ENCODE measurements around the gene TAF3.
A peak's percentile ranks its signal among the peaks of the same experiment; 100 is the strongest.

Gene TAF3

GRCh38 chr10:8058274-8059111 lies 240.2 kb downstream of the TAF3 start:
- Histone ChIP-seq H3K27me3 (ENCODE audit: low read depth, low read length) (peaks cover 72% of the 10 kb centered on the region), H3K36me3 (ENCODE audit: control insufficient read depth in 1 of 2, insufficient read depth in 2 of 2, low read length in 2 of 2) (no peaks in the 10 kb centered on the region)

GRCh38 chr10:8059191-8059936 lies 241.1 kb downstream of the TAF3 start:
- Histone ChIP-seq H3K9me3 (ENCODE audit: control insufficient read depth in 1 of 2, low read length in 2 of 2) (no peaks in the 10 kb centered on the region), H3K4me3 (ENCODE audit: low read depth in 1 of 2, low read length in 2 of 2) (no peak overlapping the region), H3K36me3 (ENCODE audit: control insufficient read depth in 1 of 2, insufficient read depth in 2 of 2, low read length in 2 of 2) (no peaks in the 10 kb centered on the region), H3K27ac (ENCODE audit: low read length) (no peak overlapping the region), H3K27me3 (ENCODE audit: low read depth, low read length) (peaks cover 69% of the 10 kb centered on the region), H3K4me1 (ENCODE audit: control insufficient read depth in 1 of 2, insufficient read depth in 2 of 2, low read length in 2 of 2) (peaks cover 0 to 20% of the 10 kb centered on the region in 2 donors)

More at GRCh38 chr10:8058274-8059111, 240.2 kb downstream of the TAF3 start:
- Histone ChIP-seq H3K27ac (ENCODE audit: low read length) (no peak overlapping the region), H3K9me3 (ENCODE audit: control insufficient read depth in 1 of 2, low read length in 2 of 2) (no peaks in the 10 kb centered on the region), H3K4me1 (ENCODE audit: control insufficient read depth in 1 of 2, insufficient read depth in 2 of 2, low read length in 2 of 2) (peaks cover 0 to 29% of the 10 kb centered on the region in 2 donors), H3K4me3 (ENCODE audit: low read depth in 1 of 2, low read length in 2 of 2) (no peak overlapping the region)

- Histone ChIP-seq H3K27me3 (ENCODE audit: low read depth, low read length) (peaks cover 62% of the 10 kb centered on the region), H3K36me3 (ENCODE audit: control insufficient read depth in 1 of 2, insufficient read depth in 2 of 2, low read length in 2 of 2) (no peaks in the 10 kb centered on the region), H3K4me3 (ENCODE audit: low read depth in 1 of 2, low read length in 2 of 2) (peak overlapping the region in 1 of 2 donors; percentile 16), H3K4me1 (ENCODE audit: control insufficient read depth in 1 of 2, insufficient read depth in 2 of 2, low read length in 2 of 2) (peaks cover 0 to 12% of the 10 kb centered on the region in 2 donors), H3K9me3 (ENCODE audit: control insufficient read depth in 1 of 2, low read length in 2 of 2) (no peaks in the 10 kb centered on the region), H3K27ac (ENCODE audit: low read length) (no peak overlapping the region)
Measured at GRCh38 chr10:8060010-8060703, 241.9 kb downstream of the TAF3 start.

DNA sequence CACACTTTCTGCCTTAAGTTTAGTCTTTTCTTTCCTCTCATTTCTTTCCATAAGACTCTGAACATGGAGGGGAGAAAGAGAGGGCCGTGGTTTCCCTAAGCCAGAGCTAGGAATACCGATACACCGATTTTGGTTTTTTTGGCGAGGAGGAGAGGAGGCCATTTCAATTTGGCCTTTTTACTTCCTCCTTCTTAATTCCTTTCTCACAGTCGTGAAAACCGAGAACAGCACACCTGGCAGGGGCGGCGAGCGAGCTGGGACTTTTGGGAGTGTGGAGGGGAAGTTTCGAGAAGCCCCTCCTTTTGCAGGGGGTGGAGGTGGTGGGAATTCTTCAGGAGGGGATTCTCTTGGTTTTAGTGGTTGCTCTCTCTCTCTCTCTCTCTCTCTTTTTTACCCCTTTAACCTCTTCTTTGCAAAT lies 242.4 kb downstream of the TAF3 start:
- peak overlapping the region in 1 of 2 donors; percentile 16 for H3K4me3 ChIP-seq (ENCODE audit: low read depth in 1 of 2, low read length in 2 of 2)
- H3K9me3 ChIP-seq (ENCODE audit: control insufficient read depth in 1 of 2, low read length in 2 of 2), result no peaks in the 10 kb centered on the region
- no peaks in the 10 kb centered on the region for H3K36me3 ChIP-seq (ENCODE audit: control insufficient read depth in 1 of 2, insufficient read depth in 2 of 2, low read length in 2 of 2)
- H3K27ac ChIP-seq (ENCODE audit: low read length), result no peak overlapping the region
- H3K4me1 ChIP-seq (ENCODE audit: control insufficient read depth in 1 of 2, insufficient read depth in 2 of 2, low read length in 2 of 2), result peaks cover 0 to 6% of the 10 kb centered on the region in 2 donors
- peaks cover 56% of the 10 kb centered on the region for H3K27me3 ChIP-seq (ENCODE audit: low read depth, low read length)

DNA sequence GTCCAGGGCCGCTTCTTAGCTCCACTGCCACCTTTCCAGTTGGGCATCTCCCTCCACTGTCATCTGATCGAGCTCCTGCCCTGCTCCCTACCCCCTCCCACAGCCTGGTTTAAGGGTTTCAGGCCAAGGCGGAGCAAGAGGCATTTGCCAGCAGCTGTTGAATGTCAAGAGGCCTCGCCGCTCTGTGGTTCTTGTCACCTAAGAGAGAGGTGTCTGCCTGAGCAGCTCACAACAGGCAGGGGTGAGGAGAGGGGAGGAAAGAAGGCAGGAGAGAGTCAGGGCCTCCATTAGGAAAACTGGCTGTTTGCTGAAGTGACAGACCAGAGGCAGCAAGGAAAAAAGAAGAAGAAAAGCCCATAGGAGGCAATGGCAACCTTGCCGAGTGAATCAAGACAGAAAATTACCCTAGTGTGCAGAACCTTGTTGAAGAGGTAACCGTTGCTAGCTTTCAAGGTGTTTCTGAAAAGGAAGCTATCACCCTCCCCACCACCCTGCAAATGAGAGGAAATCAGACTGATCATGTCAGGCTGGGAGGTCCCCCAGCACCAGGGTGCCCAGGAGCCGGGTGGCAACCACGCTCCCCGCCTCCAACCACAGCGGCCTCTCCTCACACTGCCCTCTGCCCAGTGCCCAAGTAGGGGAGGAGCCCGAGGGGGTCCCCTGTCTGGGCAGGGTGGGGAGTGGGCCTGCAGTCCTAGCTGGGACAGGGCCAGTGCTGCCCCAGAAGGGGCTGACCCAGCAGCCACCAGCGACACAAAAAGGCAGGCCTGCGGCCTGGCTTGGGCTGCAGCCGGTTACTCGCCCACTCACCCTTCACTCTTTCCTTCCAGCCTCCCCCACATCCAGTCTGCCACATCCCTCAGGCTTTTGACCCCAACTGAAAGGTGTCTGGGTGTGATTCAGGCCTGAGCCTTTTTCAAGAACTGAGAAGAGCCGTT lies 243.2 kb downstream of the TAF3 start:
- no peak overlapping the region for H3K4me3 ChIP-seq (ENCODE audit: low read depth in 1 of 2, low read length in 2 of 2)
- H3K36me3 ChIP-seq (ENCODE audit: control insufficient read depth in 1 of 2, insufficient read depth in 2 of 2, low read length in 2 of 2), result no peaks in the 10 kb centered on the region
- H3K4me1 ChIP-seq (ENCODE audit: control insufficient read depth in 1 of 2, insufficient read depth in 2 of 2, low read length in 2 of 2), result peaks cover 0 to 3% of the 10 kb centered on the region in 2 donors
- H3K27ac ChIP-seq (ENCODE audit: low read length), result no peak overlapping the region
- no peaks in the 10 kb centered on the region for H3K9me3 ChIP-seq (ENCODE audit: control insufficient read depth in 1 of 2, low read length in 2 of 2)
- peaks cover 50% of the 10 kb centered on the region for H3K27me3 ChIP-seq (ENCODE audit: low read depth, low read length)

DNA sequence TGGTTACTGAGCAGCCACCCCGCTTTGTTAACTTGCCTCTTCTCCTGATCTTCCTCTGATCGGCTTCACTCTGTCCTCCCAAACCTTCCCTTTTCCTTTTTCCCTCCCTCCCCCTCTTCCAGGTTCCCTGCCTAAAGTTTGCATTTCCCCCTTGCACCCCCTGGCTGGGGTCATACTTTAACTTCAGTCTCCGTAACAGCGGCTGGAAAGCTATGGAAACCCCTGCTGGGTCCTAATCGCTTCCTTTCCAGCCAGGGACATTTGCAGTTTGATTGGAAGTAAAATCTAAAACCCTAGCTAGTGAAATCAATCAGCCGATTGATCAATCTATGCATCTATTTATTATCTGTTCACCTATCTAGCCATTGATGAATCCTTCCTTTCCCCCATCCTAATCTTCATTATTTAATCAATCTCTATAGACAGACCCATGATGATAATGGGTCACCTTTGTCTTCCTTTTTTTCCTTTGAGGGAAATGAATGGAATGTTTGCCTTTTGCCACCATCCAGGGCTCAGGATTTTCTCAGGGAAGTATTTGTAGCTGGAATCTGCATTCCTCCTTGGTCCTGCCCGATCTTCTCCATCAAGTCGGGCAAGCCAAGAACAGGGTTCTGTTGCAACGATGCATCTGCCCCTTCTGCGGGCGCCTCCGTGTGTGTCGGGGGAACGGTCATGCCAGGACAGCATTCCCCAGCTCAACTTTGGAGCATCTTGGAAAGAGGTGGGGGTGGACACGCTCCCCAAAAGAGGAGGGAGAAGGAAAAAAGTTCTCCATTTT lies 245.0 kb downstream of the TAF3 start:
- H3K4me1 ChIP-seq (ENCODE audit: control insufficient read depth in 1 of 2, insufficient read depth in 2 of 2, low read length in 2 of 2), result peaks cover 0 to 3% of the 10 kb centered on the region in 2 donors
- no peaks in the 10 kb centered on the region for H3K36me3 ChIP-seq (ENCODE audit: control insufficient read depth in 1 of 2, insufficient read depth in 2 of 2, low read length in 2 of 2)
- peaks cover 38% of the 10 kb centered on the region for H3K27me3 ChIP-seq (ENCODE audit: low read depth, low read length)
- no peak overlapping the region for H3K4me3 ChIP-seq (ENCODE audit: low read depth in 1 of 2, low read length in 2 of 2)
- no peak overlapping the region for H3K27ac ChIP-seq (ENCODE audit: low read length)
- H3K9me3 ChIP-seq (ENCODE audit: control insufficient read depth in 1 of 2, low read length in 2 of 2), result no peaks in the 10 kb centered on the region

DNA sequence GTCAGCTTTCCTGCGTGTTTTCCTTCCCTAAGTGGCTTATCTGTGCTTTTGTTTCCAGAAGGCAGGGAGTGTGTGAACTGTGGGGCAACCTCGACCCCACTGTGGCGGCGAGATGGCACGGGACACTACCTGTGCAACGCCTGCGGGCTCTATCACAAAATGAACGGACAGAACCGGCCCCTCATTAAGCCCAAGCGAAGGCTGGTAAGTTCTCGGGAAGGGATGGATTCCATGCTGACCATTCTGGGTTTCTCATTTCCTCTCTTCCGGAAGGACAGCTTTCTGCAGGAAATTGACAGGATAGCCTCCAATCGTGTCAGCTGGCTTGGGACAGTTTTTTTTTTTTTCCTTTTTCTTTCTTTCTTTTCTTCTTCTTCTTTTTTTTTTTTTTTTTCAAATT lies 245.6 kb downstream of the TAF3 start:
- Histone ChIP-seq H3K27ac (ENCODE audit: low read length) (no peak overlapping the region), H3K9me3 (ENCODE audit: control insufficient read depth in 1 of 2, low read length in 2 of 2) (no peaks in the 10 kb centered on the region), H3K27me3 (ENCODE audit: low read depth, low read length) (peaks cover 33% of the 10 kb centered on the region), H3K36me3 (ENCODE audit: control insufficient read depth in 1 of 2, insufficient read depth in 2 of 2, low read length in 2 of 2) (no peaks in the 10 kb centered on the region), H3K4me1 (ENCODE audit: control insufficient read depth in 1 of 2, insufficient read depth in 2 of 2, low read length in 2 of 2) (peaks cover 0 to 3% of the 10 kb centered on the region in 2 donors), H3K4me3 (ENCODE audit: low read depth in 1 of 2, low read length in 2 of 2) (no peak overlapping the region)

DNA sequence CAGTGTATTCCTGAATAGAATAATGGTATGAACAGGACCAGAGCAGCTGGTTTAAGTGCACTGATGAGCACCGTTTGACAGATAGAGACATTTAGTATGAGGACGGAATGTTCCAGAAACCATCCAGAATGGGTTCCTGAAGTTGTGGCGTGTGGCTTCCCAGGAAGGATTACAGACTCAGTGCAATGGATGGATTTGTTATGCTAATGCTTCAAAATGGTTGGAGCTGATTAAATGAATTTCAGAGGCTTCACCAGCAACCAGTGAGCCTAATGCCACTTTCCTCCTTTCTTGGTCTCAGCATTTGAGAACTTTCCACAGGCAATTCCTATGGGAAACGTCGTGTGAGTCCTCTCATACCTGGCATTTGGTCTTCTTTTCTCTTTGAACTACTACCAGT lies 246.1 kb downstream of the TAF3 start:
- peaks cover 28% of the 10 kb centered on the region for H3K27me3 ChIP-seq (ENCODE audit: low read depth, low read length)
- no peaks in the 10 kb centered on the region for H3K9me3 ChIP-seq (ENCODE audit: control insufficient read depth in 1 of 2, low read length in 2 of 2)
- no peak overlapping the region for H3K27ac ChIP-seq (ENCODE audit: low read length)
- H3K4me1 ChIP-seq (ENCODE audit: control insufficient read depth in 1 of 2, insufficient read depth in 2 of 2, low read length in 2 of 2), result peaks cover 0 to 3% of the 10 kb centered on the region in 2 donors
- no peak overlapping the region for H3K4me3 ChIP-seq (ENCODE audit: low read depth in 1 of 2, low read length in 2 of 2)
- H3K36me3 ChIP-seq (ENCODE audit: control insufficient read depth in 1 of 2, insufficient read depth in 2 of 2, low read length in 2 of 2), result no peaks in the 10 kb centered on the region

GRCh38 chr10:8065651-8066050 lies 247.3 kb downstream of the TAF3 start:
- no peaks in the 10 kb centered on the region for H3K4me1 ChIP-seq (ENCODE audit: control insufficient read depth in 1 of 2, insufficient read depth in 2 of 2, low read length in 2 of 2)

DNA sequence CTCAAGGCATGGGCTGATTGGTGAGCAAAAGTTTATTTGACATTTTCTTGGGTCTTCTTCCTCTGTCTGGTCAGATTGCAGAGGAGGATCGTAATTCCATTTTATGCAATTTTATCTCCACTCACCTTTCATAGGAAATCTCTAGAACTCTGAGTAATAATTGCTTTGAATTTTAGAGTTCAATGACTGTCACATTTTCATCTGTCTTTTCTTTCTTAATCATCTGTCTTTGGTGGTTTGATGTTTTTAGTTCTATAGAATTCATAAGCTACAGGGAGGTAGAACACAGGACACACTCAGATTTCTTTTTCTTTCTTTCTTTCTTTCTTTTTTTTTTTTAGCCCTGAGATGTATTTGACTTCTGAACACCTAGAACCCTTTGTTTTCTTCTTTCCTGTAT lies 247.8 kb downstream of the TAF3 start:
- peaks cover 24% of the 10 kb centered on the region for H3K27me3 ChIP-seq (ENCODE audit: low read depth, low read length)

More at GRCh38 chr10:8065651-8066050, 247.3 kb downstream of the TAF3 start:
- no peaks in the 10 kb centered on the region for H3K9me3 ChIP-seq (ENCODE audit: control insufficient read depth in 1 of 2, low read length in 2 of 2)
- no peak overlapping the region for H3K4me3 ChIP-seq (ENCODE audit: low read depth in 1 of 2, low read length in 2 of 2)
- peaks cover 25% of the 10 kb centered on the region for H3K27me3 ChIP-seq (ENCODE audit: low read depth, low read length)
- H3K27ac ChIP-seq (ENCODE audit: low read length), result no peak overlapping the region
- no peaks in the 10 kb centered on the region for H3K36me3 ChIP-seq (ENCODE audit: control insufficient read depth in 1 of 2, insufficient read depth in 2 of 2, low read length in 2 of 2)

More for the DNA sequence above, 247.8 kb downstream of the TAF3 start:
- no peak overlapping the region for H3K27ac ChIP-seq (ENCODE audit: low read length)
- H3K4me1 ChIP-seq (ENCODE audit: control insufficient read depth in 1 of 2, insufficient read depth in 2 of 2, low read length in 2 of 2), result no peaks in the 10 kb centered on the region
- no peaks in the 10 kb centered on the region for H3K36me3 ChIP-seq (ENCODE audit: control insufficient read depth in 1 of 2, insufficient read depth in 2 of 2, low read length in 2 of 2)
- H3K4me3 ChIP-seq (ENCODE audit: low read depth in 1 of 2, low read length in 2 of 2), result no peak overlapping the region
- H3K9me3 ChIP-seq (ENCODE audit: control insufficient read depth in 1 of 2, low read length in 2 of 2), result no peaks in the 10 kb centered on the region
